ENCODE measurements around the gene GET4. TPM values are rescaled to one million over a fixed set of nuclear protein-coding genes. Genes with fewer than 3 reads are reported as not detected.
"Not testable (repeated sequence)": the region's sequence is repeated elsewhere in the genome, so short reads cannot be mapped to it uniquely, and the experiment has no call there.

Gene GET4
- total and polyA plus RNA-seq, 4 donors, result 19.5 to 34.7 (median 27.3) TPM

GRCh38 chr7:943793-944192, 67.4 kb downstream of the GET4 start:
- H3K9ac ChIP-seq (ENCODE audit: low read depth in 1 of 2, low read length in 2 of 2); H3K4me1 ChIP-seq (ENCODE audit: control insufficient read depth in 4 of 4, insufficient read depth in 4 of 4, low read length in 3 of 4); H3K9me3 ChIP-seq (ENCODE audit: control insufficient read depth in 4 of 4, low read length in 3 of 4); H3K27ac ChIP-seq (ENCODE audit: low read depth in 1 of 2, low read length in 2 of 2); DNase-seq (ENCODE audit: low spot score); H3K36me3 ChIP-seq (ENCODE audit: control insufficient read depth in 4 of 4, insufficient read depth in 3 of 4, low read depth in 1 of 4, low read length in 3 of 4); H3K4me3 ChIP-seq (ENCODE audit: low read depth in 1 of 3, low read length in 3 of 3); H3K27me3 ChIP-seq (ENCODE audit: control insufficient read depth in 4 of 4, insufficient read depth in 4 of 4, low read length in 3 of 4): not testable (repeated sequence)
- 80% methylated on average over 4 of the region's 4 CpGs for WGBS

- H3K4me3 ChIP-seq (ENCODE audit: low read depth in 1 of 3, low read length in 3 of 3), result no peak overlapping the region
- no peak for DNase-seq (ENCODE audit: low spot score)
- no peaks in the 10 kb centered on the region for H3K27me3 ChIP-seq (ENCODE audit: control insufficient read depth in 4 of 4, insufficient read depth in 4 of 4, low read length in 3 of 4)
- no peaks in the 10 kb centered on the region for H3K36me3 ChIP-seq (ENCODE audit: control insufficient read depth in 4 of 4, insufficient read depth in 3 of 4, low read depth in 1 of 4, low read length in 3 of 4)
- 86% methylated on average over 5 of the region's 5 CpGs for WGBS
- H3K4me1 ChIP-seq (ENCODE audit: control insufficient read depth in 4 of 4, insufficient read depth in 4 of 4, low read length in 3 of 4), result no peaks in the 10 kb centered on the region
- TF ChIP-seq RAD21 (IDR thresholded peaks at IDR 0.05) (no peak), TAF1 (conservative IDR thresholded peaks at IDR 0.05) (no peak), HNF4G (IDR thresholded peaks at IDR 0.05) (no peak)
- TF ChIP-seq, protein P1, sequence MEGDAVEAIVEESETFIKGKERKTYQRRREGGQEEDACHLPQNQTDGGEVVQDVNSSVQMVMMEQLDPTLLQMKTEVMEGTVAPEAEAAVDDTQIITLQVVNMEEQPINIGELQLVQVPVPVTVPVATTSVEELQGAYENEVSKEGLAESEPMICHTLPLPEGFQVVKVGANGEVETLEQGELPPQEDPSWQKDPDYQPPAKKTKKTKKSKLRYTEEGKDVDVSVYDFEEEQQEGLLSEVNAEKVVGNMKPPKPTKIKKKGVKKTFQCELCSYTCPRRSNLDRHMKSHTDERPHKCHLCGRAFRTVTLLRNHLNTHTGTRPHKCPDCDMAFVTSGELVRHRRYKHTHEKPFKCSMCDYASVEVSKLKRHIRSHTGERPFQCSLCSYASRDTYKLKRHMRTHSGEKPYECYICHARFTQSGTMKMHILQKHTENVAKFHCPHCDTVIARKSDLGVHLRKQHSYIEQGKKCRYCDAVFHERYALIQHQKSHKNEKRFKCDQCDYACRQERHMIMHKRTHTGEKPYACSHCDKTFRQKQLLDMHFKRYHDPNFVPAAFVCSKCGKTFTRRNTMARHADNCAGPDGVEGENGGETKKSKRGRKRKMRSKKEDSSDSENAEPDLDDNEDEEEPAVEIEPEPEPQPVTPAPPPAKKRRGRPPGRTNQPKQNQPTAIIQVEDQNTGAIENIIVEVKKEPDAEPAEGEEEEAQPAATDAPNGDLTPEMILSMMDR (IDR thresholded peaks at IDR 0.05; ENCODE audit: low read depth, low read length, missing input control), result no peak
- H3K9ac ChIP-seq (ENCODE audit: low read depth in 1 of 2, low read length in 2 of 2), result no peak overlapping the region
- no peak overlapping the region for H3K27ac ChIP-seq (ENCODE audit: low read depth in 1 of 2, low read length in 2 of 2)
- no peaks in the 10 kb centered on the region for H3K9me3 ChIP-seq (ENCODE audit: control insufficient read depth in 4 of 4, low read length in 3 of 4)
Observed at GRCh38 chr7:944744-945143, 68.4 kb downstream of the GET4 start.

GRCh38 chr7:945147-945555, 68.8 kb downstream of the GET4 start:
- WGBS, result 88% methylated on average over 13 of the region's 13 CpGs
- Histone ChIP-seq H3K27ac (ENCODE audit: low read depth in 1 of 2, low read length in 2 of 2) (no peak overlapping the region), H3K9me3 (ENCODE audit: control insufficient read depth in 4 of 4, low read length in 3 of 4) (no peaks in the 10 kb centered on the region), H3K36me3 (ENCODE audit: control insufficient read depth in 4 of 4, insufficient read depth in 3 of 4, low read depth in 1 of 4, low read length in 3 of 4) (no peaks in the 10 kb centered on the region), H3K27me3 (ENCODE audit: control insufficient read depth in 4 of 4, insufficient read depth in 4 of 4, low read length in 3 of 4) (no peaks in the 10 kb centered on the region), H3K4me1 (ENCODE audit: control insufficient read depth in 4 of 4, insufficient read depth in 4 of 4, low read length in 3 of 4) (no peaks in the 10 kb centered on the region), H3K9ac (ENCODE audit: low read depth in 1 of 2, low read length in 2 of 2) (no peak overlapping the region), H3K4me3 (ENCODE audit: low read depth in 1 of 3, low read length in 3 of 3) (no peak overlapping the region)
- TF ChIP-seq FOXA1 (IDR thresholded peaks at IDR 0.05) (no peak), SP1 (IDR thresholded peaks at IDR 0.05) (no peak), GABPA (IDR thresholded peaks at IDR 0.05 in 1 of 2, conservative IDR thresholded peaks at IDR 0.05 in 1 of 2) (no peak), RXRA (IDR thresholded peaks at IDR 0.05) (no peak), NR2F2 (IDR thresholded peaks at IDR 0.05) (no peak), HNF4G (IDR thresholded peaks at IDR 0.05) (no peak), FOXA2 (IDR thresholded peaks at IDR 0.05) (no peak), YY1 (IDR thresholded peaks at IDR 0.05) (no peak), JUND (IDR thresholded peaks at IDR 0.05) (no peak), RAD21 (IDR thresholded peaks at IDR 0.05) (no peak), TAF1 (conservative IDR thresholded peaks at IDR 0.05) (no peak)
- TF ChIP-seq, protein P2, sequence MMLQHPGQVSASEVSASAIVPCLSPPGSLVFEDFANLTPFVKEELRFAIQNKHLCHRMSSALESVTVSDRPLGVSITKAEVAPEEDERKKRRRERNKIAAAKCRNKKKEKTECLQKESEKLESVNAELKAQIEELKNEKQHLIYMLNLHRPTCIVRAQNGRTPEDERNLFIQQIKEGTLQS (IDR thresholded peaks at IDR 0.05), result no peak
- DNase-seq (ENCODE audit: low spot score), result no peak
